Upper lobe of right lung (tissue), 1 donor: ENCODE measurements around the gene CLEC4G. TPM values are rescaled to one million over a fixed set of nuclear protein-coding genes. Genes with fewer than 3 reads are reported as not detected.

Experiments used
- ATAC-seq: fragments of 200-7000 bp; cut with Tn5 transposase; one replicate; pipeline ENCODE4 v1.9.1; 2020; ENCODE audit warnings: mild to moderate bottlenecking, moderate library complexity
- DNase-seq: peaks from one replicate; pipeline ENCODE4 v3.0.0-alpha.2; 2020
- H3K27ac ChIP-seq: fragments of 200-600 bp; one replicate; pipeline ENCODE4 v1.8.0; 2022
- H3K27me3 ChIP-seq: fragments of 200-600 bp; one replicate; pipeline ENCODE4 v1.8.0; 2022; ENCODE audit warnings: mild to moderate bottlenecking
- H3K36me3 ChIP-seq: fragments of 200-600 bp; one replicate; pipeline ENCODE4 v1.8.0; 2022
- H3K4me1 ChIP-seq: fragments of 200-600 bp; one replicate; pipeline ENCODE4 v1.8.0; 2022
- H3K4me3 ChIP-seq: fragments of 200-600 bp; one replicate; pipeline ENCODE4 v1.8.0; 2022; ENCODE audit warnings: mild to moderate bottlenecking
- H3K9me3 ChIP-seq: fragments of 200-600 bp; one replicate; pipeline ENCODE4 v1.8.0; 2022
- intact Hi-C: fragments of 100-400 bp; cut with DNase I; formaldehyde crosslinking; loops from one replicate; pipeline ENCODE4 v1.11.0; 2022
- total RNA-seq: library from RNA; stranded (reverse); fragmentation: NEBNext Ultra II Directional; extraction: Animal tissue kit (Norgen Biotek cat#: 25700); gene quantifications from one replicate; pipeline ENCODE4 v1.2.1, GENCODE V29; 2021
- TF ChIP-seq, protein P1 (sequence below): fragments of 200-600 bp; IDR thresholded peaks from one replicate; pipeline ENCODE4 v1.8.0; 2022; ENCODE audit warnings: antibody characterized with exemption
- donor health status: DM: no; HTN: yes; CAD: no; lungs with severe emphysema.

CLEC4G gene
- total RNA-seq, 1 donor from 2014 or later: 1.4 TPM

DNA sequence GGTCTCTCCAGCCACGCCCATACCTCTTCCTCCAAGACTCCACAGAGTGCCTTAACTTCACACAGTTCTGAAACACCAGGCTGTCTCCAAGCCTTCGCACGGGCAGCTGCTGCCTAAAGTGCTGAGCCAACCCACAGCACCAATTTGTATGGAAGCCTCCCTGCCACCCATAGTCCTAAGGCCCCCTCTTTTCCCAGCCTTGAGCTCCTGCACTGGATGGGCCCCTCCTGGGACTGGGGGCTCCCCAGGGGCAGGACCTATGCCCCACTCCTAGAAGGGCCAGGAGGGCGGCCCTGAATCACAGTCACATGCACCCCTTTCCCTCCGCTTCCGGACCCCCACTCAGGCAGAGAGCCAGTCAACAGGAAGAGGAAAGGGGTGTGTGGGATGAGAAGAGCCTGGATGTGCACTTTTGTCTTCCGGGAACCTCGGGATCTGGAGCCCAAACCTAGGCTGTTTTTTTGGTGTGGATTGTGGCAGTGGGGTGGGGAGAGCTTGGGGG is 24.9 kb downstream of the CLEC4G start:
- Histone ChIP-seq H3K27ac (no peak overlapping the region), H3K4me1 (peaks cover 12% of the 10 kb centered on the region), H3K9me3 (no peaks in the 10 kb centered on the region), H3K4me3 (no peak overlapping the region), H3K36me3 (no peaks in the 10 kb centered on the region), H3K27me3 (no peaks in the 10 kb centered on the region)
- peak; percentile 21 for ATAC-seq
- TF ChIP-seq, protein P1, sequence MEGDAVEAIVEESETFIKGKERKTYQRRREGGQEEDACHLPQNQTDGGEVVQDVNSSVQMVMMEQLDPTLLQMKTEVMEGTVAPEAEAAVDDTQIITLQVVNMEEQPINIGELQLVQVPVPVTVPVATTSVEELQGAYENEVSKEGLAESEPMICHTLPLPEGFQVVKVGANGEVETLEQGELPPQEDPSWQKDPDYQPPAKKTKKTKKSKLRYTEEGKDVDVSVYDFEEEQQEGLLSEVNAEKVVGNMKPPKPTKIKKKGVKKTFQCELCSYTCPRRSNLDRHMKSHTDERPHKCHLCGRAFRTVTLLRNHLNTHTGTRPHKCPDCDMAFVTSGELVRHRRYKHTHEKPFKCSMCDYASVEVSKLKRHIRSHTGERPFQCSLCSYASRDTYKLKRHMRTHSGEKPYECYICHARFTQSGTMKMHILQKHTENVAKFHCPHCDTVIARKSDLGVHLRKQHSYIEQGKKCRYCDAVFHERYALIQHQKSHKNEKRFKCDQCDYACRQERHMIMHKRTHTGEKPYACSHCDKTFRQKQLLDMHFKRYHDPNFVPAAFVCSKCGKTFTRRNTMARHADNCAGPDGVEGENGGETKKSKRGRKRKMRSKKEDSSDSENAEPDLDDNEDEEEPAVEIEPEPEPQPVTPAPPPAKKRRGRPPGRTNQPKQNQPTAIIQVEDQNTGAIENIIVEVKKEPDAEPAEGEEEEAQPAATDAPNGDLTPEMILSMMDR: no peak
- intact Hi-C loops: no loop called here
- no peak for DNase-seq

DNA sequence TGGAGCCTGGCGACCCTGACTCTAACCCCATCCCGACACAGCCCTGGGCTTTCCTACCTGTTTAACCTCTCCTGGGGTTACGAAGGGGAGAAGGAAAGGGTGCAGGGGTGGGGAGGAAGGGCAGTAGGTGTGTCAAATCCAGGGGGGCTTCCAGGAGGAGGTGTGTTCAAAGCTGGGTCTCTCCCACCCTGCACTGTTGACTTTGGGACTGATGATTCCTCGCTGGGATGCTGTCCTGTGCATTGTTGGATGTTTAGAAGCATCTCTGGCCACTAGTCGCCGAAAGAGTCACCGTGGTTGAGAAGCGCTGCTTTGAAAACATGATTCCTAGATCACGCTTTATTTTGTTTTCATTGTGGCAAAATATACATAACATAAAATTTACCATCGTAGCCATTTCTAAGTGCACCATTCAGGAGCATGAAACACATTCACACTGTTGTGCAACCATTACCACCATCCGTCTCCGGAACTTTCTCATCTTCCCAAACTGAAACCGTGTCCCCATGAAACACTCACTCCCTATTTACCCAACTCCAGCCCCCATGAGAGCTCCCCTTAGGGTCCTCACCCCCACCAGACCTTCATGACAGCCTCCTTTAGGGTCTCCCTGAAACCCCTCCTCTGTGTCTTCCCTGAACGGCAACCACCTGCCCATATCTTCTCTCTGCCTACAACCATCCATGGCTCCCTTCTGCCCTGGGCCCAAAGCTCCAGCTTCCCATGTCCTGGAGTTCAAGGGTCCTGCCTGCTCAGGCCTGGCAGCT is 25.5 kb downstream of the CLEC4G start:
- DNase-seq (no peak), ATAC-seq (no peak)
- Histone ChIP-seq H3K4me3 (no peak overlapping the region), H3K4me1 (peaks cover 12% of the 10 kb centered on the region), H3K9me3 (no peaks in the 10 kb centered on the region), H3K27ac (no peak overlapping the region), H3K36me3 (no peaks in the 10 kb centered on the region), H3K27me3 (peaks cover 2% of the 10 kb centered on the region)
- intact Hi-C loops: no loop called here
- TF ChIP-seq, protein P1: no peak

- H3K27ac ChIP-seq: no peak overlapping the region
- H3K4me3 ChIP-seq: no peak overlapping the region
- TF ChIP-seq, protein P1: no peak
- ATAC-seq (peak; percentile 75), DNase-seq (peak; percentile 76)
- H3K4me1 ChIP-seq: peaks cover 12% of the 10 kb centered on the region
- H3K27me3 ChIP-seq: peaks cover 6% of the 10 kb centered on the region
- intact Hi-C loops: no loop called here
- no peaks in the 10 kb centered on the region for H3K36me3 ChIP-seq
- no peaks in the 10 kb centered on the region for H3K9me3 ChIP-seq
Measured at GRCh38 chr19:7705387-7706187, 26.3 kb downstream of the CLEC4G start.

- no peak overlapping the region for H3K27ac ChIP-seq
- ATAC-seq: no peak
- no peaks in the 10 kb centered on the region for H3K36me3 ChIP-seq
- no peaks in the 10 kb centered on the region for H3K9me3 ChIP-seq
- peaks cover 12% of the 10 kb centered on the region for H3K4me1 ChIP-seq
- H3K4me3 ChIP-seq: no peak overlapping the region
- DNase-seq: no peak
- intact Hi-C loops: no loop called here
- TF ChIP-seq, protein P1: no peak
- peaks cover 10% of the 10 kb centered on the region for H3K27me3 ChIP-seq
Measured at GRCh38 chr19:7704280-7705060, 27.4 kb downstream of the CLEC4G start.

DNA sequence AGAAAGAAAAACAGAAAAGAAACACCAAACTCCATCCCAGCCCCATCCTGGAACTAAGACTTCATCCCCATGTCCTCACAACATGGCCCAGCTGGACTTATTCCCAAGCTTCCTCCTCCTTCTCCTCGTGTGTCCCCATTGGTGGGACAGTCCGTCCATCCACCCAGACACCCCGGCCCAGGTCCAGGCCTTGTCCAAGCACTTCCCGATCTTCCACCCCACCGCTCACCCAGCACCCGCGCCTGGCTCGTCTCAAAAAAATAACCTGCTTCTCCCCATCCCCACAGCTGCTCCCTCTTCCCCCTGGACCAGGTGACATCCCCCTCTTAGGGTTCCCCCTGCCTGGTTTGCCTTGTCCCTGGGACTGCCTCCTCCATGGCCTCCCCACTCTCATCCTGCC is 28.6 kb downstream of the CLEC4G start:
- H3K9me3 ChIP-seq: no peaks in the 10 kb centered on the region
- DNase-seq (no peak), ATAC-seq (no peak)
- no peak overlapping the region for H3K4me3 ChIP-seq
- TF ChIP-seq, protein P1: no peak
- H3K27ac ChIP-seq: no peak overlapping the region
- H3K36me3 ChIP-seq: no peaks in the 10 kb centered on the region
- peaks cover 12% of the 10 kb centered on the region for H3K4me1 ChIP-seq
- H3K27me3 ChIP-seq: peaks cover 13% of the 10 kb centered on the region
- intact Hi-C loops: no loop called here
